H9 (cell line): ENCODE measurements around the gene ZNF106. TPM values are rescaled to one million over a fixed set of nuclear protein-coding genes. Genes with fewer than 3 reads are reported as not detected.

Experiments used
- DNase-seq: peaks from one replicate; pipeline ENCODE4 v3.0.0-alpha.2; 2017
- H2AFZ ChIP-seq: one replicate; pipeline ENCODE4 v1.6.1; 2013; ENCODE audit warnings: mild to moderate bottlenecking, low read length, control low read depth, moderate library complexity
- H2AK5ac ChIP-seq: 2 replicates; pipeline ENCODE4 v1.6.1; 2013; ENCODE audit warnings: low read length, control low read depth, mixed read lengths; ENCODE audit not compliant: insufficient read length
- H2BK120ac ChIP-seq: one replicate; pipeline ENCODE4 v1.6.1; 2013; ENCODE audit warnings: low read depth, mild to moderate bottlenecking, low read length, control low read depth, inconsistent platforms; ENCODE audit not compliant: poor library complexity, severe bottlenecking
- H2BK12ac ChIP-seq: 2 replicates; pipeline ENCODE4 v1.6.1; 2013; ENCODE audit warnings: low read length, control low read depth, mixed read lengths, low read depth; ENCODE audit not compliant: insufficient read length
- H2BK15ac ChIP-seq: 2 replicates; pipeline ENCODE4 v1.6.1; 2013; ENCODE audit warnings: low read depth, low read length, control low read depth
- H2BK20ac ChIP-seq: one replicate; pipeline ENCODE4 v1.6.1; 2013; ENCODE audit warnings: low read depth, mild to moderate bottlenecking, low read length, control low read depth, inconsistent platforms; ENCODE audit not compliant: poor library complexity, severe bottlenecking
- H2BK5ac ChIP-seq: 2 replicates; pipeline ENCODE4 v1.6.1; 2013; ENCODE audit warnings: low read length, control low read depth, mixed read lengths; ENCODE audit not compliant: insufficient read length
- H3K14ac ChIP-seq: 2 replicates; pipeline ENCODE4 v1.6.1; 2013; ENCODE audit warnings: low read length, control low read depth; ENCODE audit not compliant: insufficient read depth
- H3K18ac ChIP-seq: 2 replicates; pipeline ENCODE4 v1.6.1; 2013; ENCODE audit warnings: low read depth, mild to moderate bottlenecking, mixed read lengths, low read length, control low read depth; ENCODE audit not compliant: insufficient read length
- H3K23ac ChIP-seq: 2 replicates; pipeline ENCODE4 v1.6.1; 2013; ENCODE audit warnings: low read length, control low read depth, mixed read lengths, low read depth; ENCODE audit not compliant: insufficient read length
- H3K23me2 ChIP-seq: 2 replicates; pipeline ENCODE4 v1.6.1; 2013; ENCODE audit warnings: low read depth, mild to moderate bottlenecking, mixed read lengths, low read length, control low read depth; ENCODE audit not compliant: insufficient read length, poor library complexity, severe bottlenecking
- H3K27ac ChIP-seq: 2 replicates; pipeline ENCODE4 v1.5.1; 2013; ENCODE audit warnings: low read length, control low read depth, mixed read lengths, low read depth; ENCODE audit not compliant: insufficient read length
- H3K27me3 ChIP-seq: 2 replicates; pipeline ENCODE4 v1.6.1; 2013; ENCODE audit warnings: low read length, control low read depth, inconsistent platforms; ENCODE audit not compliant: insufficient read depth
- H3K4ac ChIP-seq: 2 replicates; pipeline ENCODE4 v1.6.1; 2013; ENCODE audit warnings: low read depth, mild to moderate bottlenecking, control low read depth, inconsistent platforms, low read length, moderate library complexity
- H3K4me1 ChIP-seq: 2 replicates; pipeline ENCODE4 v1.6.1; 2013; ENCODE audit warnings: low read length, control low read depth, inconsistent platforms; ENCODE audit not compliant: insufficient read depth
- H3K4me2 ChIP-seq: 2 replicates; pipeline ENCODE4 v1.6.1; 2013; ENCODE audit warnings: low read length, control low read depth, mixed read lengths; ENCODE audit not compliant: insufficient read length, insufficient read depth
- H3K56ac ChIP-seq: 2 replicates; pipeline ENCODE4 v1.6.1; 2013; ENCODE audit warnings: low read depth, mild to moderate bottlenecking, mixed read lengths, low read length, control low read depth; ENCODE audit not compliant: insufficient read length
- H3K79me1 ChIP-seq: 2 replicates; pipeline ENCODE4 v1.6.1; 2013; ENCODE audit warnings: low read depth, mild to moderate bottlenecking, moderate library complexity, low read length, control low read depth, inconsistent platforms; ENCODE audit not compliant: insufficient read depth, poor library complexity, severe bottlenecking
- H3K79me2 ChIP-seq: 2 replicates; pipeline ENCODE4 v1.6.1; 2013; ENCODE audit warnings: low read length, control low read depth, inconsistent platforms; ENCODE audit not compliant: insufficient read depth
- H3K9ac ChIP-seq: 2 replicates; pipeline ENCODE4 v1.6.1; 2013; ENCODE audit warnings: low read length, control low read depth, mixed read lengths; ENCODE audit not compliant: insufficient read length; ENCODE audit errors: extremely low read depth
- H3K9me3 ChIP-seq: one replicate; pipeline ENCODE4 v1.6.1; 2013; ENCODE audit warnings: low read depth, low read length, inconsistent platforms; ENCODE audit not compliant: control insufficient read depth
- H3T11ph ChIP-seq: one replicate; pipeline ENCODE4 v1.6.1; 2013; ENCODE audit warnings: mild to moderate bottlenecking, low read length, control low read depth, inconsistent platforms
- H4K20me1 ChIP-seq: one replicate; pipeline ENCODE4 v1.6.1; 2013; ENCODE audit not compliant: control insufficient read depth, insufficient read length, insufficient read depth
- H4K5ac ChIP-seq: 2 replicates; pipeline ENCODE4 v1.6.1; 2013; ENCODE audit warnings: low read depth, mild to moderate bottlenecking, mixed read lengths, low read length, control low read depth; ENCODE audit not compliant: insufficient read length
- H4K8ac ChIP-seq: replicated peaks from 2 replicates; pipeline ENCODE4 v1.6.1; 2013; ENCODE audit warnings: low read length, control low read depth, mixed read lengths, low read depth; ENCODE audit not compliant: insufficient read length
- H4K91ac ChIP-seq: 2 replicates; pipeline ENCODE4 v1.6.1; 2013; ENCODE audit warnings: low read depth, mild to moderate bottlenecking, moderate library complexity, mixed read lengths, low read length, control low read depth; ENCODE audit not compliant: insufficient read length
- H3K27ac Mint-ChIP-seq, 3 experiments: 2 replicates in 2 of 3; 3 replicates in 1 of 3; pipeline ENCODE4 v1.8.0; 2020 to 2021; ENCODE audit warnings: mixed read lengths in 3 of 3, mild to moderate bottlenecking in 1 of 3, moderate library complexity in 1 of 3
- H3K27me3 Mint-ChIP-seq: 2 replicates; pipeline ENCODE4 v1.8.0; 2021; ENCODE audit warnings: low read depth, mild to moderate bottlenecking, moderate library complexity, mixed read lengths
- H3K36me3 Mint-ChIP-seq, 3 experiments: 2 replicates in 2 of 3; 3 replicates in 1 of 3; pipeline ENCODE4 v1.8.0; 2020 to 2021; ENCODE audit warnings: low read depth in 3 of 3, mixed read lengths in 3 of 3; ENCODE audit not compliant: insufficient read depth in 1 of 3
- H3K4me1 Mint-ChIP-seq, 2 experiments: 2 replicates each; pipeline ENCODE4 v1.8.0; 2020; ENCODE audit warnings: mixed read lengths in 2 of 2
- H3K4me3 Mint-ChIP-seq, 2 experiments: 2 replicates in 1 of 2; 3 replicates in 1 of 2; pipeline ENCODE4 v1.8.0; 2020 to 2021; ENCODE audit warnings: mild to moderate bottlenecking in 2 of 2, mixed read lengths in 2 of 2, moderate library complexity in 1 of 2
- H3K9me3 Mint-ChIP-seq, 2 experiments: 2 replicates in 1 of 2; 3 replicates in 1 of 2; pipeline ENCODE4 v1.8.0; 2020; ENCODE audit warnings: mild to moderate bottlenecking in 2 of 2, mixed read lengths in 2 of 2, moderate library complexity in 1 of 2
- WGBS: extraction: QIAGEN DNeasy Blood & Tissue Kit; methylation state at CpG from one replicate; pipeline ENCODE4 v1.1.7; 2013; ENCODE audit warnings: missing lambda C conversion rate, low lambda C conversion rate, mixed read lengths; ENCODE audit not compliant: insufficient read length; ENCODE audit errors: extremely low coverage; 5-methylcytosine and 5-hydroxymethylcytosine counted together
- total RNA-seq: library from RNA; stranded (reverse); gene quantifications from 2 replicates; pipeline ENCODE4 v1.2.1, GENCODE V29; 2021
- TF ChIP-seq, protein P1 (sequence below): fragments of 200-600 bp; sonication (generic); conservative IDR thresholded peaks from 3 replicates; pipeline ENCODE4 v1.8.0; 2021; ENCODE audit warnings: antibody characterized with exemption, mild to moderate bottlenecking

The ZNF106 gene
- total RNA-seq, 1 experiment from 2014 or later = 55.0 TPM

DNA sequence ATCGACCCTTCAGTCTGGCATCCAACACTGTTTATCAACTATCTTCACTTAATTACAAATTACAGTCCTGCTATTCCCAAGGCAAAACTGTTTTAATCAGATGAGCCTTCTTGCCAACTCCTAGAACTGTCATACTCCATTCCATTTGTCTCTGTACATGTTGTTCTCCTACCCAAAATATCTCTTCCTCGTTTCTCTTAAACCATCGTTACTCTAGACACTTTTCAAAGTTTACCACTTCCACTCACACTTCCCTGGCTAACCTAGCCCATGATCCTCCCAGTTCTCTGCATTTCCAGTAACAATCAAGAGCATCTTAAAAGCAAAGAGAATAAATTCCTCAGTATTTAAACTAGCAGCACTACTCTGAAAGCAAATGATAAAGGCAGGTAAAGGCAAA, 19.9 kb downstream of the ZNF106 start:
- WGBS = 100% methylated on average over 1 of the region's 3 CpGs
- H3K4me1 ChIP-seq = no peaks in the 10 kb centered on the region; the same call in 1 of the 2 replicates
- no peak overlapping the region for H3T11ph ChIP-seq
- no peak overlapping the region for H3K9ac ChIP-seq
- no peaks in the 10 kb centered on the region for H3K9me3 ChIP-seq
- H4K20me1 ChIP-seq = no peaks in the 10 kb centered on the region
- H3K79me2 ChIP-seq = no peaks in the 10 kb centered on the region
- H4K91ac ChIP-seq = no peak overlapping the region
- Mint-ChIP-seq H3K4me3 (no peak overlapping the region), H3K4me1 (peaks cover 0 to 3% of the 10 kb centered on the region in 2 experiments; a peak in 1 of 4 replicates), H3K27ac (0 out of 7 replicates have a peak overlapping the region, but pooled peaks of 1 of the 3 experiments have one; percentile 9), H3K9me3 (no peaks in the 10 kb centered on the region), H3K36me3 (peaks cover 0 to 11% (median 10%) of the 10 kb centered on the region in 3 experiments; a peak in 5 of 7 replicates), H3K27me3 (no peaks in the 10 kb centered on the region)
- H2BK20ac ChIP-seq = no peak overlapping the region
- H3K4me2 ChIP-seq = no peak overlapping the region
- no peaks in the 10 kb centered on the region for H3K27me3 ChIP-seq
- no peaks in the 10 kb centered on the region for H3K79me1 ChIP-seq
- H3K18ac ChIP-seq = no peak overlapping the region
- TF ChIP-seq, protein P1, sequence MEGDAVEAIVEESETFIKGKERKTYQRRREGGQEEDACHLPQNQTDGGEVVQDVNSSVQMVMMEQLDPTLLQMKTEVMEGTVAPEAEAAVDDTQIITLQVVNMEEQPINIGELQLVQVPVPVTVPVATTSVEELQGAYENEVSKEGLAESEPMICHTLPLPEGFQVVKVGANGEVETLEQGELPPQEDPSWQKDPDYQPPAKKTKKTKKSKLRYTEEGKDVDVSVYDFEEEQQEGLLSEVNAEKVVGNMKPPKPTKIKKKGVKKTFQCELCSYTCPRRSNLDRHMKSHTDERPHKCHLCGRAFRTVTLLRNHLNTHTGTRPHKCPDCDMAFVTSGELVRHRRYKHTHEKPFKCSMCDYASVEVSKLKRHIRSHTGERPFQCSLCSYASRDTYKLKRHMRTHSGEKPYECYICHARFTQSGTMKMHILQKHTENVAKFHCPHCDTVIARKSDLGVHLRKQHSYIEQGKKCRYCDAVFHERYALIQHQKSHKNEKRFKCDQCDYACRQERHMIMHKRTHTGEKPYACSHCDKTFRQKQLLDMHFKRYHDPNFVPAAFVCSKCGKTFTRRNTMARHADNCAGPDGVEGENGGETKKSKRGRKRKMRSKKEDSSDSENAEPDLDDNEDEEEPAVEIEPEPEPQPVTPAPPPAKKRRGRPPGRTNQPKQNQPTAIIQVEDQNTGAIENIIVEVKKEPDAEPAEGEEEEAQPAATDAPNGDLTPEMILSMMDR = no peak
- H2BK5ac ChIP-seq = no peak overlapping the region
- H2AK5ac ChIP-seq = no peak overlapping the region
- H3K23ac ChIP-seq = no peak overlapping the region
- no peak overlapping the region for H3K56ac ChIP-seq
- no peak overlapping the region for H2BK120ac ChIP-seq
- no peak overlapping the region for H4K8ac ChIP-seq
- no peak overlapping the region for H2AFZ ChIP-seq
- no peak overlapping the region for H3K27ac ChIP-seq
- no peak overlapping the region for H2BK15ac ChIP-seq
- DNase-seq = no peak
- no peak overlapping the region for H4K5ac ChIP-seq
- H2BK12ac ChIP-seq = no peak overlapping the region
- H3K4ac ChIP-seq = no peak overlapping the region
- no peaks in the 10 kb centered on the region for H3K23me2 ChIP-seq
- H3K14ac ChIP-seq = no peak overlapping the region
